ENCODE data around the gene ZFC3H1.

Gene ZFC3H1

DNA sequence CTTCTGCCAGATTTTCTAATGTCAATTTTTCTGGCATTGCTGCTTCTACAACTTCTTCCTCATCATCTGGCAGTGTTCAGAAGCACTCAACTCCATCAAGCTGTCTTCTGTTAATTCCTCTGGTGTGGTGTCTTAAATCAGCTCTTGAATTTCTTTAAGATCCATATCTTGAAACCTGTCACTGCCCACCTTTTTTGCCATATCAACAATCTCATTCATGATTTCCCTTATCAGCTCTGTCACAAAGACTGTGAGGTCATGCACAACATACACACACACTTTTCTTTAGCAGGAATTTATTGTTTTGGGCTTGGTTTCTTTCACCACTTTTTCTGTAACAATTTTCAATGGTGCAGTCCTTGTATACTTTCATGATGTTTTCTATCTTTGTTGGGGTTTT lies 7.7 kb upstream of the ZFC3H1 start:
- no peak for DNase-seq

DNA sequence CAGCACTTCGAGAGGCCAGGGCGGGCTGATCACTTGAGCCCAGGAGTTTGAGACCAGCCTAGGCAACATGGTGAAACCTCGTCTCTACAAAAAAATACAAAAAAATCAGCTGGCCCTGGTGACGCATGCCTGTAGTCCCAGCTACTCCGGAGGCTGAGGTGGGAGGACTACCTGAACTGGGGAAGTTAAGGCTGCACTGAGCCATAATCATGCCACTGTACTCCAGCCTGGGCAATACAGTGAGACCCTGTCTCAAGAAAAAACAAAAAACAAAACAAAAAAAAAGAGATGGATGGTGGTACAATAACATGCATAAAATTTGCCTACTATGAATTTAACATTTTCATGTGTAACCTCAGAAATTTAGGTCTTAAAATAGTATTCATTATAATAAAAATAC lies 2.6 kb upstream of the ZFC3H1 start:
- no peak for DNase-seq

- DNase-seq, result no peak
These were observed 1.4 kb upstream of the ZFC3H1 start for GRCh38 chr12:71665090-71665463.

GRCh38 chr12:71664411-71665089 lies 902 bp upstream of the ZFC3H1 start:
- peak; percentile 59 for DNase-seq

DNA sequence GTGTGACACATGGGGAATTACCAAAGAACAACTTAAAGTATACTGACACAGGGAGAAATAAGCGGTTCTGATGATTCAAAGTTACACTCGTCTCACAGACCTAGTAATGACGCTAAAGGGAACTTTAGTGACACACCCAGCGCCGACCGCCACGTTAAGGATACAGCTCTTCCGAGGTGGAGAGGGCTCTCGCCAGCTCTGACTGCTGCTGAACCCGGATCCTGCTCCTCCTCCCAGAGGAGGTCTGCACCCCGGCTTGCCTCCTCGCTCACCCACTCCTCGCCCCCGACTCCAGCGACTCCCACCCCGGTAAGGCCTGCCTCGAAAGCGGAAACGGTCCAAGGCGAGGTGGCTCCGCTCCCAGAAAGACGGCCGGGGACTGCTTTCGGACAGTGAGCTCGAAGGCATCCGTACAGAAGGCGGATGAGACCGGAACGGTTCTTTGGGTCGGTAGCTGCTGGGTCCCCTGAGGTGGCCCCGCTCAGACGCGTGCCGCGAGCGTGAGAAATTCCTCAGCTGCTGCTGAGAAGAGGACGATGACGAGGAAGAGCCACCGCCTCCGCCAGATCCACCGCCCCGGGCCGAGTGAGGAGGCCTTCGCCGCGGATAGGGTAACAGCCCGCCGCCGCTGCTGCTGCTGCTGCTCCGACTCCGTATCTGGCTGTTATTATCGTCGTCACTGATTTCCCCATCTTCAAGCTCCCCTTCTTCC lies 643 bp downstream of the ZFC3H1 start:
- DNase-seq, result peak; percentile 59

- DNase-seq, result no peak
These were observed 1.6 kb downstream of the ZFC3H1 start for GRCh38 chr12:71661977-71662530.

DNA sequence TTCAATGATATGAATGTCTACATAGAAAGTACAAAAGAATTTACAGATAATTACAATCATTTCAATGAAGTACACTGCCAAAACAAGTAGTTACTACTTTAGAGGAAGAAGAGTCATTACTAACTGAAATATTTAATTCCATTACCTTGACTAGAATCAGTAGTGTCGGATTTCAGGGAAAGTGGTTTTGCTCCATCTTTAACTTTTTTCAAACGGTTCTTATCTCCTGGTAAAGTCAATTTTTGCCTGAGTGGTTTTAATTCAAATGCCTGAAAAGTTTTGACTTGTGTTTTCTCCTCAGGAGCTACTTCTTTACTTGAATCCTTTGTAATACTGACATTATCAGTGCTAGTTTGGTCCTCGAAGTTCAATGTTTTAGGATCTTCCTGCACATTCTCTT lies 6.9 kb downstream of the ZFC3H1 start:
- DNase-seq, result no peak

DNA sequence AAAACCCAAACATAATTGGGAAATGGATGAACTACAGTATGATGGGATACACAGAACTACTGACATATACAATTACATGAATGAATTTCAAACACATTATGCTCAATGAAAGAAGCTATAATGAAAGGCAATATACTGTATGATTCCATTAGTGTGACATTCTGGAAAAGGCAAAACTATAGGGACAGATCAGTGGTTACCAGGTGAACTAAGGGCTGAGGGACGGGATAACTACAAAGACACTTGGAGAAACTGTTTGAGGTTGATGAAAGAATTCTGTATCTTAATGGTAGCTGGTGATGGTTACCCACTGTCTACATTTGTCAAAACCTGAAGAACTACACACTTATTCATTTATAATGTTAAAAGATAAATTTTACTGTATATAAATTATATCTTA lies 7.7 kb downstream of the ZFC3H1 start:
- DNase-seq, result no peak

DNA sequence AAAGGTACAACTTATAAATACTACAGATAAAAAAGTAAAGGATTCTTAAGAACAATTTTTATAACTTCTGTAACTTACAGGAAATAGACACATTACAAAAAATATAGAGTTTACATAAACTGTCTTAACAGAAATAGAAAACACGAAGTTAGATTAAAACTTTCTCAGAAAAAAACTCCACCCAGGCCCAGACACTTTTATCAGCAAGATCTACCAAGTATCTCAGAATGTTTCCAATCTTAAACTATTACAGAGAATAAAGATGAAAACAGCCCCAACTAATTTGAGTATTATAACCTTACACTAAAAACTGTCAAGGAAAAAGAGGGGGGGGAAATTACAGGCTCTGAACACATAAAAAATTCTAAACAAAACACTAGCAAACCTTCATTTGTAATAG lies 8.2 kb downstream of the ZFC3H1 start:
- DNase-seq, result no peak

DNA sequence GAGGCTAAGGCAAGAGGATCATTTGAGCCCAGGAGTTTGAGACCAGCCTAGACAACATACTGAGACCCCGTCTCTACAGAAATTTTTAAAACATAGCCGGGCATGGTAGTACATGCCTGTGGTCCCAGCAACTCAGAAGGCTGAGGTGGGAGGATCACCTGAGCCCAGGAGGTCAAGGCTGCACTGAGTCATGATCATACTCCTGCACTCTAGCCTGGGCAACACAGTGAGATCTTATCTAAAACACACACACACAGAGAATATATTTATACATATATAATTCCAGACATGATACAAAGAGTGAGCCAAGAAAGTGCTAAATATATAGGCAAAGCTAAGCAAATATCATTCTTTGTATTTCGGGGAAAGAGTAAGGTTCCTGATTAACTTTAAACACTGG lies 9.4 kb downstream of the ZFC3H1 start:
- DNase-seq, result no peak

DNA sequence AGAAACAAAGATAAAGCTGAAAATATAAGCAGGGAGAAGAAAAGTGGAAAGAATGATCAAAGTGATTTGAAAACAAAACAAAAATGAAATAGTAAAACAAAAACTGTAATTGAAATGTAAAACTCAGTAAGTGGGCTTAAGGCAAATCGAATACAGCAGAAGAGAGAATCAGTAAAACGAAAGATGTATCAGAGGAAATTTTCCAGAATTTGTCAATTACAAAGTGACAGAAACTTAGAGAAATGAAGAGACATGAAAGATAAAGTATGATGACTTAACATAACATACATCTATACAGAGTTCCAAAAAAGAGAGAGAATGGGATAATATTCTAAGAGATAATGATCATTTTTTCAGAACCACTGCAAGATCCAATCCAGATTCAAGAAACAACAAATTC lies 10.5 kb downstream of the ZFC3H1 start:
- no peak for DNase-seq

GRCh38 chr12:71652656-71653055 lies 11.0 kb downstream of the ZFC3H1 start:
- DNase-seq, result no peak

DNA sequence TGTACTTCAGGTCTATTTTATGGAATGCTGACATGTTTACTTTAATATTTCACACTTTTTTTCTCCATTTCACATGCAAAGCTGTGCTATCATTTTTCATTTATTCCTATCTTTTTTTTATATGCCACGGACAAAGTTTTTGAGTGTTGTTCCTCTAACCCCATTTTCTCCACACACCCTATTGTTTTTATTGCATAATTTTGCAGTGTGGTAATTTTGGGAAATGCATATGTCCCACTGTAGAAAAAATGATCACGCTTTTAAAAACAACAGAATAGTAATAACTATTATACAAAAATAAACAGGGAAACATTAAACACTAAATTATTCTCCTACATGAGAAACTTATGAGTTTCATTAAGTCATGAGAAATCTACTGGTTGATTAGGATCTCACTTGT lies 14.2 kb downstream of the ZFC3H1 start:
- no peak for DNase-seq

DNA sequence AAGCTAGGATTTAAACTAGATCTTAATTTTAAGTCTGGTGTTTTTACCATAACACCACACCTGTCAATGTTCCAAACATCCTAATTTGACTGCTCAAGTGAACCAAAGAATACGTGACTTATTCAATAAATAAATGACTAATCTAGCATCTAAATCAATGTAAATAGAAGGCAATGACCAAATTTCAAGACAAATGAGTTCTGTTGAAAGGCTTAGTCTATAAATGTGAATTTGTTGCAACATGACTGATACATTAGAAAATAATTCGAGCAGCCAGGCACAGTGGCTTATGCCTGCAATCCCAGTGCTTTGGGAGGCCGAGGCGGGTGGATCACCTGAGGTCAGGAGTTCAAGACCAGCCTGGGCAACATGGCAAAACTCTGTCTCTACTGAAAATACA lies 15.1 kb downstream of the ZFC3H1 start:
- DNase-seq, result no peak

DNA sequence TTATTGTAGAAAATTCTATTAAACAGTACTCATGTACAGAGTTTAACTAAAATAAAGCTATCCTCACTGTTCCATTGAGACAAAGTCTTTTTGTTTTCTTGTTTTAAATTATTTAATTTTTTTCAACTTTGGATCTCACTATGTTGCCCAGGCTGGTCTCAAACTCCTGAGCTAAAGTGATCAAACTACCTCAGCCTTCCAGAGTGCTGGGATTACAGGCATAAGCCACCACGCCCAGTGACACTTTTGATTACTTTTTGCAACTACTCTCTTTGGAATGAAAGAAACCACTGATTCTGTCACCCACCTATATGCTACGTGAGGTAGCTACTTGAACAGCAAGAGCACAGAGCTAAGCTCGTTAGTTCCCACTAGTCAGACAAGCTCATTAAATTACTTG lies 17.1 kb downstream of the ZFC3H1 start:
- no peak for DNase-seq

DNA sequence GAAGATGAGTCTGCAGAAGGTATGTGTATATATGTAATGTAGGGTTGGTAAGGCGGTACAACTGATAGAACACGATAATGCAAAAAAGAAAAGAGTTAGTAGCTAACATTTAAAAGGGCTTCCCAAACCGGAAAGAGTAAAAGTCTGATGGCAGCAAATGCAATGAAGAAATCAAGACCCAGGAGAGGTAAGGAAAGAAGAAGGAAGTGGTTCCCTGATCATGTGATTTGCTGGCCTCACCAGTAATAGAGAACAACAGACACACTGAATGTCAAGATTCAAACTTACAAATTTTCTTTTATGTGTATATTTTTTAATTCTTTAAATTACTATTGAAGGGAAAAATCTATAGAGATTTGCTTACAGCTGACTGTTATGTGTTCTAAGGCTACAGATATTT lies 18.4 kb downstream of the ZFC3H1 start:
- DNase-seq, result no peak

DNA sequence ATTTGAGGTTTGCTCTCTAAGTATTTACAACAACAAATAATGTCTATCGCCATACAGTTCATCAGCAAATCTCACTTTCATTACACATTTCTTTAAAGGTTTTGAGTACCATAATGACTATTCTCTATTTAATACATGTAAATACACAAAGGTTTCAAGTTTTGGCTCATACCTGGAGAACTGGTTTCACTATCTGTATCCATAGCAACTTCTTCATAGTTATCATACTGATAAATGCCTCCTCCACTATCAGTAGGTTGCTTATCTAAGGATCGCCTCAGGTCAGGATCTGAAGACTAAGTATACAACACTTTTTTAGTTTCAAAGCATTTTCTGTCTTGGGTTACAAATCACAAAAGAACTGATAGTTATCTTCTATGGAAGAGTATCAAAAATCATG lies 21.4 kb downstream of the ZFC3H1 start:
- DNase-seq, result no peak

GRCh38 chr12:71641390-71641789 lies 22.3 kb downstream of the ZFC3H1 start:
- DNase-seq, result no peak

DNA sequence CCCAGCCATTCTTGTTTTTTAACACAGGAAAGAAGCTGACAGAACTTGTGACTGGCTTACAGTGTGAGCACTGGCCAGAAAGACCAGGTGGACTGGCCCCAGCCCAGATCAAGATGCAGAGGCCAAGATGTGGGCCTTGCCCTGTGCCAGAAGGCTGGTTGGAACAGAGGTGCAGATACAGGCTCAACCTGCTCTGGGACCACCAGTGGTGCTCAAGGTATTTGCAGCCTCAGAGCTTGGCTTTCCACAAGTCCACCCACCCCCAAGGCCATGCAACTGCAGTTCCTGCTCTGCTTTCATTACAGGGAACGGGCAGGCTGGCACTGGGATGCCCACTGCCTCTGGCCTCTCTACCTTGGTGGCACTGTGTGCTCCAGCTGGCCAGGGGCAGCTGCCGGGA lies 23.3 kb downstream of the ZFC3H1 start:
- no peak for DNase-seq

GRCh38 chr12:71639341-71639760 lies 24.3 kb downstream of the ZFC3H1 start:
- DNase-seq, result peak; percentile 28

DNA sequence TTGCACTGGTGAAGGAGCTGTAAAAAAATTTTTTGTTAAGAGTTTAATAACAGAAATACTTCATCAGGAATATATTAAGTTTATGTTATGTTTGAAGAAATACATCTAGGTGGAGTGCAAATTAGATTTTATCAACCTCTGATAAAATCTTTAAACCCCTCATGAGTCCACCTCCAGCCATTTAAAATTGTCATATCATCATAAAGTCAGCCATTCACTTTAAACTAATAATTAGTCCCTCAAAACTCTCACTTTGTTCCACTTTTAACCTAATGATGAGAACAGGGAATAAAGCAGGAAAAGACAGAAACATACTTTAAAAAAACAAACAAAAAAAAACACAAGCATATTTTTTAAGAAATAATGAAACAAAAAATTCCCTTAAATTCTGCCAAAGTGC lies 25.1 kb downstream of the ZFC3H1 start:
- no peak for DNase-seq

GRCh38 chr12:71636704-71637115 lies 26.9 kb downstream of the ZFC3H1 start:
- DNase-seq, result peak; percentile 77

DNA sequence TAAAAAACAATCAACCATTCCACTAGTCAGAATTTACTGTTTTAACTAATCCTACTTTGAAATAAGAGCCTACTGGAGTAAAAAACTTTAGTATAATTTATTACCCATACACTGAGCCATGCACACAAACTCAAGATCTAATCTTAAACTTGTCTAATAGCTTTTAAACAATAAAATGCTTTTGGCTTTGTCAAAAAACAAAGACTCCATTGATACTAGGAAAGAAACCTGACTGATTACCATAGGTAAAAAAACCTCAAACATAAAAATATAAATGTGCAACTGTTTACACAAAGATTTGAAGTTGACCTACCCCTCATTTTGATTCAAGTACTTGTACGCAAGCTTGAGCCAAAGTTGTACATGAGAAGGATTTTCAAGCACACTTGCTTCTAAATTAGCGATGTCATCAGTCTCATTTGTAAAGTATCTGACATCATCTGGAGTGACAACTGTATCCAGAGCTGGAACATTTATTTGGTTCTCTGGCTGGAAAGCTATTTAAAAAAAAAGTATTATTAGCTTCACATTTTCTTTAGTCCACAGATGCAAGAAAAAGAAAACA lies 36.1 kb downstream of the ZFC3H1 start:
- DNase-seq, result no peak

GRCh38 chr12:71626768-71627167 lies 36.9 kb downstream of the ZFC3H1 start:
- DNase-seq, result no peak
